Lower lobe of right lung (tissue), 2 donors: ENCODE measurements around the gene MAMDC2. TPM values are rescaled to one million over a fixed set of nuclear protein-coding genes. Genes with fewer than 3 reads are reported as not detected.

Experiments
- ATAC-seq, 2 donors: fragments of 200-7000 bp; cut with Tn5 transposase; one replicate each; pipeline ENCODE4 v1.9.1; 2020 to 2022; ENCODE audit warnings: mild to moderate bottlenecking in 2 of 2, moderate library complexity in 2 of 2
- DNase-seq: peaks from one replicate; pipeline ENCODE4 v3.0.0-alpha.2; 2020
- H3K27ac ChIP-seq: fragments of 200-600 bp; one replicate; pipeline ENCODE4 v1.8.0; 2022
- H3K27me3 ChIP-seq: fragments of 200-600 bp; one replicate; pipeline ENCODE4 v1.8.0; 2022; ENCODE audit warnings: low read depth
- H3K36me3 ChIP-seq: fragments of 200-600 bp; one replicate; pipeline ENCODE4 v1.8.0; 2022; ENCODE audit warnings: mild to moderate bottlenecking
- H3K4me1 ChIP-seq: fragments of 200-600 bp; one replicate; pipeline ENCODE4 v1.8.0; 2022
- H3K4me3 ChIP-seq: fragments of 200-600 bp; one replicate; pipeline ENCODE4 v1.8.0; 2022; ENCODE audit warnings: mild to moderate bottlenecking
- H3K9me3 ChIP-seq: fragments of 200-600 bp; one replicate; pipeline ENCODE4 v1.8.0; 2022
- intact Hi-C: fragments of 100-400 bp; cut with DNase I; formaldehyde crosslinking; loops from one replicate; pipeline ENCODE4 v1.11.0; 2022
- total RNA-seq: library from RNA; stranded (reverse); fragmentation: NEBNext Ultra II Directional; extraction: Animal tissue kit (Norgen Biotek cat#: 25700); gene quantifications from one replicate; pipeline ENCODE4 v1.2.1, GENCODE V29; 2021
- TF ChIP-seq, protein P1 (sequence below): fragments of 200-600 bp; IDR thresholded peaks from one replicate; pipeline ENCODE4 v1.8.0; 2022; ENCODE audit warnings: antibody characterized with exemption, mild to moderate bottlenecking
- donor health status: DM: no; HTN: yes; CAD: no; lungs with severe emphysema.

The MAMDC2 gene
- total RNA-seq, 1 donor from 2014 or later = 35.1 TPM

DNA sequence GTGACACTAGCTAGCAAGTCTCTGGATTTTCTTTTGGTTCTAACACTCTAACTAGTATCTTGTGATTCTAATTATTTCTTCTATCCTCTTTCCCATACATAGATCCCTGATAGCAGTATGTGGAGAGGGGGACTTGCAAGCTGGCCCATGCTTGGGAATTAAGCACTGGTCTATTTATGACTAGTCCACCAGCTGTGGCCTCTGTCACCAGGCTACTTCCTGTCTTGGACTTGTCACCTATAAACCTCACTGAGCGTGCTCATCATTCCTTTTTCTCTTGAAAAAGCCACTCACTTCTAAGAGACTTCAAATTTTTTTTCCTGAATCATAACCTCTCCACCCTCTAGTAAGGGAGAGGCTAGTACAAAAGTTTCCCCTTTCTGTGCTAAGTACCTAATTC, 32.3 kb upstream of the MAMDC2 start:
- Histone ChIP-seq H3K4me1 (no peaks in the 10 kb centered on the region), H3K4me3 (no peak overlapping the region), H3K9me3 (no peaks in the 10 kb centered on the region), H3K36me3 (no peaks in the 10 kb centered on the region), H3K27me3 (no peaks in the 10 kb centered on the region), H3K27ac (no peak overlapping the region)
- intact Hi-C loops = no loop called here
- TF ChIP-seq, protein P1, sequence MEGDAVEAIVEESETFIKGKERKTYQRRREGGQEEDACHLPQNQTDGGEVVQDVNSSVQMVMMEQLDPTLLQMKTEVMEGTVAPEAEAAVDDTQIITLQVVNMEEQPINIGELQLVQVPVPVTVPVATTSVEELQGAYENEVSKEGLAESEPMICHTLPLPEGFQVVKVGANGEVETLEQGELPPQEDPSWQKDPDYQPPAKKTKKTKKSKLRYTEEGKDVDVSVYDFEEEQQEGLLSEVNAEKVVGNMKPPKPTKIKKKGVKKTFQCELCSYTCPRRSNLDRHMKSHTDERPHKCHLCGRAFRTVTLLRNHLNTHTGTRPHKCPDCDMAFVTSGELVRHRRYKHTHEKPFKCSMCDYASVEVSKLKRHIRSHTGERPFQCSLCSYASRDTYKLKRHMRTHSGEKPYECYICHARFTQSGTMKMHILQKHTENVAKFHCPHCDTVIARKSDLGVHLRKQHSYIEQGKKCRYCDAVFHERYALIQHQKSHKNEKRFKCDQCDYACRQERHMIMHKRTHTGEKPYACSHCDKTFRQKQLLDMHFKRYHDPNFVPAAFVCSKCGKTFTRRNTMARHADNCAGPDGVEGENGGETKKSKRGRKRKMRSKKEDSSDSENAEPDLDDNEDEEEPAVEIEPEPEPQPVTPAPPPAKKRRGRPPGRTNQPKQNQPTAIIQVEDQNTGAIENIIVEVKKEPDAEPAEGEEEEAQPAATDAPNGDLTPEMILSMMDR = no peak
- ATAC-seq (no peak), DNase-seq (no peak)

DNA sequence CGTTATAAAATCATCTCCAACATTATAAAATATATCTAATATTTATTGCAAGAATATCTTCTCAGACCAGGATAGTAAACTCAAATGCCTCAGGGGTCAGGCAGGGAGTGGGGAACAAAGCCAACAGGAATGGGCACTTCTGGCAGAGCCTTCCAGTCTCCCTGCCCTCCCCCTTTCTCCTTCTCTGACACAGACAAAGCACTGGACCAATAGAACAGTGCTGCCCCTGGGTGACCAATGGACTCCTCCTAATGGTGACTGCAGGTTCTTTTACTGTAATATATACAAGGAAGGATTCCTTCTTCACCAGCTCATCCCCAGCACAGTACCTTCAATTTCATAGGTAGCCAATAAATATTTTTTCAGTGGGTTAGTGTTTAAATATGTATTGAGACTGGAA, 31.1 kb upstream of the MAMDC2 start:
- intact Hi-C loops = no loop called here
- Histone ChIP-seq H3K27me3 (no peaks in the 10 kb centered on the region), H3K36me3 (no peaks in the 10 kb centered on the region), H3K9me3 (no peaks in the 10 kb centered on the region), H3K4me1 (no peaks in the 10 kb centered on the region), H3K4me3 (no peak overlapping the region), H3K27ac (no peak overlapping the region)
- DNase-seq (no peak), ATAC-seq (no peak)
- TF ChIP-seq, protein P1 = no peak

DNA sequence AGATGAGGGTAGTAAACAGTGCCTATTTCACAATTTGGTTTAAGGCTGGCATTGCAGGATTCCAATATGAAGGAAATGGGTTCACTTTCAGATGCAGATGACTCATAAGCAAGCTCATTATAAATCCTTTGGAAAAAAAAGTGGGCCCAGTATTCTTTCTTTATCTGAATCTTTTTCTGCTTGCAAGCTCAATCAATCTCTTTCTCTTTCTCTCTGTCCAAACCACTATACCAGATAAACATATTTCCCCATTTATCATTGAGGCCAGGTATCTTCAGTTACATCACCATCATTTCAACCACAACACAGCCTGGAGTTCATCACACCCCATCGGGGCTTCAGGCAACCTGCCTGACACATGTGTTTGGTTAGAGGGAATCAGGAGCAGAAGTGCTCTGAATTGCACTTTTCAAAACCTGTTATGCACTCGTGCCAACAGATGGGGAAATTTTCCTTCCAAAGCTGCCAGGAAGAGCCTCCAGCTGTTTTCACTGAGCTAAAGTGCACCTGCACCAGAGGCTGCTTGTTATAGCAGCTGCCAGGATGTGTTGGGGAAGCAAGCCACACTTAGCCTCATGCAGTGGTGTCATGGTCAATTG, 30.0 kb upstream of the MAMDC2 start:
- H3K4me1 ChIP-seq = no peaks in the 10 kb centered on the region
- no peaks in the 10 kb centered on the region for H3K36me3 ChIP-seq
- no peak for ATAC-seq
- H3K27ac ChIP-seq = no peak overlapping the region
- H3K27me3 ChIP-seq = no peaks in the 10 kb centered on the region
- intact Hi-C loops = no loop called here
- TF ChIP-seq, protein P1 = no peak
- DNase-seq = no peak
- H3K4me3 ChIP-seq = no peak overlapping the region
- H3K9me3 ChIP-seq = no peaks in the 10 kb centered on the region

- Histone ChIP-seq H3K27ac (no peak overlapping the region), H3K4me3 (no peak overlapping the region), H3K4me1 (no peaks in the 10 kb centered on the region), H3K36me3 (no peaks in the 10 kb centered on the region), H3K27me3 (no peaks in the 10 kb centered on the region), H3K9me3 (no peaks in the 10 kb centered on the region)
- TF ChIP-seq, protein P1 = no peak
- DNase-seq = no peak
- intact Hi-C loops = no loop called here
- no peak for ATAC-seq
These were observed 28.5 kb upstream of the MAMDC2 start for GRCh38 chr9:70015099-70015498.

GRCh38 chr9:70020217-70020616, 23.4 kb upstream of the MAMDC2 start:
- intact Hi-C loops = no loop called here
- H3K4me3 ChIP-seq = no peak overlapping the region
- ATAC-seq (no peak), DNase-seq (no peak)
- TF ChIP-seq, protein P1 = no peak
- no peaks in the 10 kb centered on the region for H3K4me1 ChIP-seq
- H3K36me3 ChIP-seq = no peaks in the 10 kb centered on the region
- H3K27me3 ChIP-seq = no peaks in the 10 kb centered on the region
- H3K27ac ChIP-seq = no peak overlapping the region
- H3K9me3 ChIP-seq = no peaks in the 10 kb centered on the region
